ENCODE data around the gene COL5A1. TPM values are rescaled to one million over a fixed set of nuclear protein-coding genes. Genes with fewer than 3 reads are reported as not detected.

COL5A1 gene
- total and polyA plus RNA-seq, 2 donors (not counting 1 experiment from before 2014, with no cell fraction given), result 72.8 to 109 TPM

DNA sequence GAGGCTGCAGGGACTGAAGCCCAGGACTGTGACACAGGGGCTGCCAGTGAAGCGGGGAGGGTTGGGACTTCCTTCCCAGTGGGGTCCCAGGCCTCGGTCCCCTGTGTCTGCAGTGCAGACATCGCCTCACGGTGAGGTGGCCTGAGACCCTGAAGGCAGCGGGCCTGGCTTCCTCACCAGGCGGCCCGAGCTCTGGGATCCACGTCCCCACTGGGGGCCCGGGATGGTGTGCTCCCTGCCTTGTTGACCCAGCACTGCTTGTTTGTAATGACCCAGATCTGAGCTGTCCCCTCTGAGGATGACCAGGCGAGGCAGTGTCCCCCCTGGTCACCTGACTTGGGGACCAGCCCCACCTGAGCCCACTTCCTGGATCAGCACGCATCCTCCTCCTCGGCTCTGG lies 53.1 kb downstream of the COL5A1 start:
- peaks cover 3% of the 10 kb centered on the region for H4K20me1 ChIP-seq (ENCODE audit: control insufficient read depth, extremely low read depth, insufficient read depth, low read length)
- DNase-seq (ENCODE audit: low read depth in 2 of 2), result no peak
- H3K36me3 ChIP-seq (ENCODE audit: control insufficient read depth, insufficient read depth, low read length), result peaks cover 23% of the 10 kb centered on the region

DNA sequence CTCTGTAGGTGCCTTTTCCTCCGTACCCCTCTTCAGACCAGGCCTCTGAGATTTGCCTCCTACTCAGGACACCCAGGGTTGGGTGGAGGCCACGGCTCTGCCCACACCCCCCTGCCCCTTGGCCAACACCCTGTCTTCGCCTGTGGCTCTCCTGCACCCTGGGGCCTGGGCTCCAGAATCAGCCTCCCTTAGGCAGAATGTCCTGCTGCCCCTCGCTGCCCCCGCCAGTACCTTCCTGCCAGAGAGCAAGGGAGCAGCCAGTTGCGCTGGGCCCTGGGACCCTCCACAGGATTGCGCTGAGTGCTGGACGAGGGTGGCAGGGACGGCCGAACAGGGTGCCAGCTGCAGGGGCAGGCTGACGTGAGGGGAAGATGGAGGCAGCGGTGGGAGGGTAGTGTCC lies 53.5 kb downstream of the COL5A1 start:
- Histone ChIP-seq H4K20me1 (ENCODE audit: control insufficient read depth, extremely low read depth, insufficient read depth, low read length) (peaks cover 3% of the 10 kb centered on the region), H3K79me2 (ENCODE audit: control insufficient read depth, insufficient read depth, low read length) (peaks cover 26% of the 10 kb centered on the region), H3K9me3 (ENCODE audit: control insufficient read depth, insufficient read depth, low read depth, low read length) (no peaks in the 10 kb centered on the region)

More for the DNA sequence above, 53.1 kb downstream of the COL5A1 start:
- H3K4me3 ChIP-seq (replicated peaks in 1 of 4; ENCODE audit: control extremely low read depth in 1 of 4, insufficient read depth in 1 of 4, low read depth in 3 of 4, low read length in 4 of 4), result no peak overlapping the region
- H3K4me1 ChIP-seq (ENCODE audit: control insufficient read depth, extremely low read depth, insufficient read depth, low read length), result peaks cover 15% of the 10 kb centered on the region
- H3K4me2 ChIP-seq (ENCODE audit: extremely low read depth, insufficient read depth, low read length), result no peak overlapping the region
- H3K27me3 ChIP-seq (ENCODE audit: control insufficient read depth, insufficient read depth, low read length), result no peaks in the 10 kb centered on the region
- peaks cover 29% of the 10 kb centered on the region for H3K79me2 ChIP-seq (ENCODE audit: control insufficient read depth, insufficient read depth, low read length)
- H2AFZ ChIP-seq (ENCODE audit: low read length), result no peak overlapping the region
- TF ChIP-seq, protein P1, sequence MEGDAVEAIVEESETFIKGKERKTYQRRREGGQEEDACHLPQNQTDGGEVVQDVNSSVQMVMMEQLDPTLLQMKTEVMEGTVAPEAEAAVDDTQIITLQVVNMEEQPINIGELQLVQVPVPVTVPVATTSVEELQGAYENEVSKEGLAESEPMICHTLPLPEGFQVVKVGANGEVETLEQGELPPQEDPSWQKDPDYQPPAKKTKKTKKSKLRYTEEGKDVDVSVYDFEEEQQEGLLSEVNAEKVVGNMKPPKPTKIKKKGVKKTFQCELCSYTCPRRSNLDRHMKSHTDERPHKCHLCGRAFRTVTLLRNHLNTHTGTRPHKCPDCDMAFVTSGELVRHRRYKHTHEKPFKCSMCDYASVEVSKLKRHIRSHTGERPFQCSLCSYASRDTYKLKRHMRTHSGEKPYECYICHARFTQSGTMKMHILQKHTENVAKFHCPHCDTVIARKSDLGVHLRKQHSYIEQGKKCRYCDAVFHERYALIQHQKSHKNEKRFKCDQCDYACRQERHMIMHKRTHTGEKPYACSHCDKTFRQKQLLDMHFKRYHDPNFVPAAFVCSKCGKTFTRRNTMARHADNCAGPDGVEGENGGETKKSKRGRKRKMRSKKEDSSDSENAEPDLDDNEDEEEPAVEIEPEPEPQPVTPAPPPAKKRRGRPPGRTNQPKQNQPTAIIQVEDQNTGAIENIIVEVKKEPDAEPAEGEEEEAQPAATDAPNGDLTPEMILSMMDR (conservative IDR thresholded peaks at IDR 0.05 in 1 of 2, IDR thresholded peaks at IDR 0.05 in 1 of 2; ENCODE audit: low read depth in 1 of 2, low read length in 2 of 2), result no peak
- no peak overlapping the region for H3K9ac ChIP-seq (ENCODE audit: insufficient read depth, low read length)
- no peak overlapping the region for H3K27ac ChIP-seq (ENCODE audit: insufficient read depth, low read length)
- no peaks in the 10 kb centered on the region for H3K9me3 ChIP-seq (ENCODE audit: control insufficient read depth, insufficient read depth, low read depth, low read length)

DNA sequence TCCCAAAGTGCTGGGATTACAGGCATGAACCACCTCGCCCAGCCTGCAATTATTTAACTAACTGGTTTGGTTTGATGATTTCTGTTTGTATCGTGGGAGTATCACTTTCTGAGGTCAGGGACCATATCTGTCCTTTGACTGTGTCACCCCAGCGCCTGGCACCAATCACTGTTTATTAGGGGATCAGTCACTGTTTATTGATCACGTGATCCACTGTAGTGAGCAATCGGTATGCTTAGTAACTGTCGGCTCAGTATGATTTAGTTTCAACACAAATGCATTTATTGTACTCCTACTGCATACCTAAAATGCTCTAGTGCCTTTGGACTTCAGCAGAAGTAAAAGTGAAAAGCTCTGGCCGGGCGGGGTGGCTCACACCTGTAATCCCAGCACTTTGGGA lies 54.8 kb downstream of the COL5A1 start:
- H3K9me3 ChIP-seq (ENCODE audit: control insufficient read depth, insufficient read depth, low read depth, low read length), result no peaks in the 10 kb centered on the region
- no peak overlapping the region for H3K27ac ChIP-seq (ENCODE audit: insufficient read depth, low read length)
- no peak overlapping the region for H3K4me3 ChIP-seq (replicated peaks in 1 of 4; ENCODE audit: control extremely low read depth in 1 of 4, insufficient read depth in 1 of 4, low read depth in 3 of 4, low read length in 4 of 4)
- peaks cover 23% of the 10 kb centered on the region for H3K79me2 ChIP-seq (ENCODE audit: control insufficient read depth, insufficient read depth, low read length)
- H3K36me3 ChIP-seq (ENCODE audit: control insufficient read depth, insufficient read depth, low read length), result peaks cover 31% of the 10 kb centered on the region
- H3K27me3 ChIP-seq (ENCODE audit: control insufficient read depth, insufficient read depth, low read length), result no peaks in the 10 kb centered on the region
- TF ChIP-seq, protein P1 (conservative IDR thresholded peaks at IDR 0.05 in 1 of 2, IDR thresholded peaks at IDR 0.05 in 1 of 2; ENCODE audit: low read depth in 1 of 2, low read length in 2 of 2), result no peak
- TF ChIP-seq EZH2 (IDR thresholded peaks at IDR 0.05; ENCODE audit: low read length, missing control alignments), result no peak
- peaks cover 6% of the 10 kb centered on the region for H3K4me1 ChIP-seq (ENCODE audit: control insufficient read depth, extremely low read depth, insufficient read depth, low read length)
- H2AFZ ChIP-seq (ENCODE audit: low read length), result no peak overlapping the region
- DNase-seq (ENCODE audit: low read depth in 2 of 2), result no peak
- H3K4me2 ChIP-seq (ENCODE audit: extremely low read depth, insufficient read depth, low read length), result no peak overlapping the region
- H3K9ac ChIP-seq (ENCODE audit: insufficient read depth, low read length), result no peak overlapping the region
- H4K20me1 ChIP-seq (ENCODE audit: control insufficient read depth, extremely low read depth, insufficient read depth, low read length), result peaks cover 3% of the 10 kb centered on the region

More for the DNA sequence above, 53.5 kb downstream of the COL5A1 start:
- Histone ChIP-seq H3K27me3 (ENCODE audit: control insufficient read depth, insufficient read depth, low read length) (no peaks in the 10 kb centered on the region), H3K4me3 (replicated peaks in 1 of 4; ENCODE audit: control extremely low read depth in 1 of 4, insufficient read depth in 1 of 4, low read depth in 3 of 4, low read length in 4 of 4) (no peak overlapping the region), H3K4me2 (ENCODE audit: extremely low read depth, insufficient read depth, low read length) (no peak overlapping the region), H2AFZ (ENCODE audit: low read length) (no peak overlapping the region), H3K4me1 (ENCODE audit: control insufficient read depth, extremely low read depth, insufficient read depth, low read length) (peaks cover 13% of the 10 kb centered on the region), H3K27ac (ENCODE audit: insufficient read depth, low read length) (no peak overlapping the region), H3K36me3 (ENCODE audit: control insufficient read depth, insufficient read depth, low read length) (peaks cover 27% of the 10 kb centered on the region), H3K9ac (ENCODE audit: insufficient read depth, low read length) (no peak overlapping the region)
- DNase-seq (ENCODE audit: low read depth in 2 of 2), result no peak
- no peak for TF ChIP-seq EZH2 (IDR thresholded peaks at IDR 0.05; ENCODE audit: low read length, missing control alignments)
- TF ChIP-seq, protein P1 (conservative IDR thresholded peaks at IDR 0.05 in 1 of 2, IDR thresholded peaks at IDR 0.05 in 1 of 2; ENCODE audit: low read depth in 1 of 2, low read length in 2 of 2), result no peak

All from fibroblast of lung (primary cell).